Activated T-helper 1 cell treated with anti-CD3 and anti-CD28 coated beads, Interleukin-12 subunit alpha, Interleukin-12 subunit beta, Interleukin-2, Interleukin-4 antibody, amounts not matched to agents 30 ng/mL and 10 ng/mL and 1 ng/mL, durations not matched to agents 14 hours and 24 hours and 36 hours (primary cell): ENCODE measurements around the gene SWT1. TPM values are rescaled to one million over a fixed set of nuclear protein-coding genes. Genes with fewer than 3 reads are reported as not detected.
"Not testable (repeated sequence)": the region's sequence is repeated elsewhere in the genome, so short reads cannot be mapped to it uniquely, and the experiment has no call there.

Experiments
- DNase-seq: peaks from one replicate; pipeline ENCODE4 v3.0.0; 2021; ENCODE audit warnings: low spot score
- H3K27ac Mint-ChIP-seq: one replicate; pipeline ENCODE4 v1.8.0; 2021; ENCODE audit warnings: mild to moderate bottlenecking, mixed read lengths
- H3K27me3 Mint-ChIP-seq: one replicate; pipeline ENCODE4 v1.8.0; 2022; ENCODE audit warnings: mild to moderate bottlenecking, moderate library complexity, mixed read lengths; ENCODE audit not compliant: insufficient read depth
- H3K36me3 Mint-ChIP-seq: one replicate; pipeline ENCODE4 v1.8.0; 2021; ENCODE audit warnings: low read depth, mixed read lengths
- H3K4me1 Mint-ChIP-seq: one replicate; pipeline ENCODE4 v1.8.0; 2021; ENCODE audit warnings: low read depth, mixed read lengths
- H3K4me3 Mint-ChIP-seq: one replicate; pipeline ENCODE4 v1.8.0; 2021; ENCODE audit warnings: mild to moderate bottlenecking, moderate library complexity, mixed read lengths
- H3K9me3 Mint-ChIP-seq: one replicate; pipeline ENCODE4 v1.8.0; 2021; ENCODE audit warnings: mixed read lengths
- intact Hi-C: fragments of 100-400 bp; cut with micrococcal nuclease; formaldehyde crosslinking; loops from one replicate; pipeline ENCODE4 v1.15.1; 2024
- total RNA-seq: library from RNA; stranded (reverse); gene quantifications from 2 replicates; pipeline ENCODE4 v1.2.3, GENCODE V29; 2022

The SWT1 gene
- total RNA-seq, 1 donor from 2014 or later = 2.3 TPM

DNA sequence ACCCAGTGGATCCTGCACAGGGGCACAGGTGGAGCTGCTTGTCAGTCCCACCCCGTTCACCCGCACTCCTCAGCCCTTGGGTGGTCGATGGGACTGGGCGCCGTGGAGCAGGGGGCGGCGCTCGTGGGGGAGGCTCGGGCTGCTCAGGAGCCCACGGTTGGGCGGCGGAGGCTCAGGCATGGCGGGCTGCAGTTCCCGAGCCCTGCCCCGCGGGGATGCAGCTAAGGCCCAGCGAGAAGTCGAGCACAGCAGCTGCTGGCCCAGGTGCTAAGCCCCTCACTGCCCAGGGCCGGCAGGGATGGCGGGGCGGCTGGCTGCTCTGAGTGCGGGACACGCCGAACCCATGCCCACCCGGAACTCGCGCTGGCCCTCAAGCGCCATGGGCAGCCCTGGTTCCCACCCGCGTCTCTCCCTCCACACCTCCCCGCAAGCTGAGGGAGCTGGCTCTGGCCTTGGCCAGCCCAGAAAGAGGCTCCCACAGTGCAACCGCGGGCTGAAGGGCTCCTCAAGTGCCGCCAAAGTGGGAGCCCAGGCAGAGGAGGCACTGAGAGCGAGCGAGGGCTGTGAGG is 164.8 kb downstream of the SWT1 start:
- H3K27me3 Mint-ChIP-seq, H3K4me3 Mint-ChIP-seq, H3K27ac Mint-ChIP-seq, intact Hi-C loops, DNase-seq: not testable (repeated sequence)
- H3K9me3 Mint-ChIP-seq = peaks cover 16% of the 10 kb centered on the region
- H3K36me3 Mint-ChIP-seq = peaks cover 19% of the 10 kb centered on the region
- H3K4me1 Mint-ChIP-seq = peaks cover 31% of the 10 kb centered on the region

DNA sequence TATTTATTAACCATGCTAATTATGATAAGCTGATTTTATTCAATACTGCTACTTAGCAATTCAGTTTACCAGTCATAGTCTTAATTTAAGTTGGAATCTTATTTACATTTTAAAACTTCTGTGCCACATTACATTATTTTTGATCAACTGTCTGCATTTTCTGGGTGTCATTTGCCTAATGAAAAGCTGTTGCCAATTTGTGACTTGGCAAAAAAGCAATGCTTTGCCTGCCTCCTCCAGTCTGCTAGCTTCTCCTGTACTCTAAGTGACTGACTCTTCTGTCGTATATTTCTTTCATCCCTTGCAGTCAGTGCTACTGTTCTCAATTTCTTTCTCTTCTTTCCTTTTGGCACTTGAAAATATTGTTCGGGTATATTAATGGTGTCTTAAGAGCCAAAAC is 165.7 kb downstream of the SWT1 start:
- intact Hi-C loops = no loop called here
- peaks cover 29% of the 10 kb centered on the region for H3K4me1 Mint-ChIP-seq
- H3K36me3 Mint-ChIP-seq = peaks cover 19% of the 10 kb centered on the region
- peaks cover 16% of the 10 kb centered on the region for H3K9me3 Mint-ChIP-seq
- H3K4me3 Mint-ChIP-seq = no peak overlapping the region
- H3K27ac Mint-ChIP-seq = no peak overlapping the region
- DNase-seq = no peak
- no peaks in the 10 kb centered on the region for H3K27me3 Mint-ChIP-seq

DNA sequence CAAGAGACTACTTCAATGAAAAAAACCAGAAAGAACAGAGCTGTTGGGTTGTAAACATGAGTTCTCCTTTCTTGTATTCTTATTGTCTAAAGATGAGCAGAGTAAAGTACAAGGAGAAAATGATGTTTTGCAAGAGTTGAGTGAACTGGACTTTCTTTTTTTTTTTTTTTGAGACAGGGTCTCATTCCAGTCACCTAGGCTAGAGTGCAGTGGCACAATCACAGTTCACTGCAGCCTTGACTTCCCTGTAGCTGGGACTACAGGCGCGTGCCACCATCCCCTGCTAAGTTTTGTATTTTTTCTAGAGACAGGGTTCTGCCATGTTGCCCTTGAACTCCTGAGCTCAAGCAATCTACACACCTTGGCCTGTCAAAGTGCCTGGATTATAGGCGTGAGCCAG is 167.2 kb downstream of the SWT1 start:
- DNase-seq = no peak
- Mint-ChIP-seq H3K4me3 (no peak overlapping the region), H3K9me3 (peaks cover 22% of the 10 kb centered on the region), H3K27me3 (no peaks in the 10 kb centered on the region), H3K27ac (no peak overlapping the region), H3K4me1 (peaks cover 16% of the 10 kb centered on the region), H3K36me3 (peaks cover 25% of the 10 kb centered on the region)
- intact Hi-C loops = no loop called here

DNA sequence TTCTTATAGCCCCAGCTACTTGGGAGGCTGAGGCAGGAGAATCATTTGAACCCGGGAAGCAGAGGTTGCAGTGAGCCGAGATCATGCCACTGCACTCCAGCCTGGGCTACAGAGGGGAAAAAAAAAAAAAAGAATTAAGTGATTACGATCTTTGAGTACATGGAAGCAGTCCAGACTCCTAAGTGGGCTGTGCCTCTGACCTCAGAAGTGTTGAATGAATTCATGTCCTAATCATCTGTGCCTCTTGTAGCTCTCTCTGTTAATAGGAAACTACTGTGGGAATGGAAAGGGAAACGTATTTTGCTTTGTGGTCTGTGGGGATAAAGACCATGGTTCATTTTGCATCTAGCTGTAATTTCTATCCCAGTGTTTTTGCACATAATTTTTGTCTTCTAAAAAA is 168.4 kb downstream of the SWT1 start:
- intact Hi-C loops = no loop called here
- H3K36me3 Mint-ChIP-seq = peaks cover 17% of the 10 kb centered on the region
- H3K27ac Mint-ChIP-seq = no peak overlapping the region
- H3K9me3 Mint-ChIP-seq = peaks cover 19% of the 10 kb centered on the region
- no peak overlapping the region for H3K4me3 Mint-ChIP-seq
- no peak for DNase-seq
- no peaks in the 10 kb centered on the region for H3K27me3 Mint-ChIP-seq
- peaks cover 8% of the 10 kb centered on the region for H3K4me1 Mint-ChIP-seq

DNA sequence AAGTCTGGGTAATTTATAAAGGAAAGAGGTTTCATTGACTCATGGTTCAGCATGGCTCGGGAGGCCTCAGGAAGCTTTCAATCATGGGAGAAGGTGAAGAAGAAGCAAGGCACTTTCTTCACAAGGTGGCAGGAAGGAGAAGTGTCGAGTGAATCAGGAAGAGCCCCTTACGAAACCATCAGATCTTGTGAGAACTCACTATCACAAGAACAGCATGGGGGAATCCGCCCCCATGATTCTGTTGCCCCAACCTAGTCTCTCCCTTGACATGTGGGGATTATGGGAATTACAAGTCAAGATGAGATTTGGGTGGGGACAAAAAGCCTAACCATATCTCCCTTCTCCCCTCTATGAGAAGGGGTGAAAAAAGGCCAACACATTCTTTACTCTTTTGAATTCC is 171.3 kb downstream of the SWT1 start:
- H3K27ac Mint-ChIP-seq = no peak overlapping the region
- H3K4me3 Mint-ChIP-seq = no peak overlapping the region
- no peak for DNase-seq
- peaks cover 7% of the 10 kb centered on the region for H3K4me1 Mint-ChIP-seq
- no peaks in the 10 kb centered on the region for H3K27me3 Mint-ChIP-seq
- intact Hi-C loops = no loop called here
- H3K36me3 Mint-ChIP-seq = peaks cover 9% of the 10 kb centered on the region
- H3K9me3 Mint-ChIP-seq = peaks cover 6% of the 10 kb centered on the region

DNA sequence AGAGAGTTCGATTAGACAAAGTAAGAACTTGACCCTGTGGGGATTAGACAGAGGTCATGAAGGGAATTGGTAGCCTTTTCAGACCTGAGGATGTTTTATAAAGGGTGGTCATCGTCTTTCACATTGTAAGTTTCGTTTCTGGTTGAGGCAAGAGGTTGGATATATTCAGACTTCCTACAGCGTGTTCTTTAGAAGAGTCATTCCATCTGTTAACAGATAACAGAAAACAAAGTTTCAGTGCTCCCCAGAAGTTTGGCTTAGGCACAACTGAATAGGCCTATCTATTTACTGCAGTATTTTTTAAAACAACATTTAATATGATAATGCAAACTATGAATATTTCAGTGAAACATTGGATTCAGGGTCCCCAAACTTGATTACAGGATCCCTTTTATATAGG is 177.2 kb downstream of the SWT1 start:
- no peaks in the 10 kb centered on the region for H3K27me3 Mint-ChIP-seq
- H3K36me3 Mint-ChIP-seq = peaks cover 5% of the 10 kb centered on the region
- no peak overlapping the region for H3K27ac Mint-ChIP-seq
- no peak overlapping the region for H3K4me3 Mint-ChIP-seq
- peaks cover 31% of the 10 kb centered on the region for H3K4me1 Mint-ChIP-seq
- no peak for DNase-seq
- intact Hi-C loops = no loop called here
- H3K9me3 Mint-ChIP-seq = no peaks in the 10 kb centered on the region

DNA sequence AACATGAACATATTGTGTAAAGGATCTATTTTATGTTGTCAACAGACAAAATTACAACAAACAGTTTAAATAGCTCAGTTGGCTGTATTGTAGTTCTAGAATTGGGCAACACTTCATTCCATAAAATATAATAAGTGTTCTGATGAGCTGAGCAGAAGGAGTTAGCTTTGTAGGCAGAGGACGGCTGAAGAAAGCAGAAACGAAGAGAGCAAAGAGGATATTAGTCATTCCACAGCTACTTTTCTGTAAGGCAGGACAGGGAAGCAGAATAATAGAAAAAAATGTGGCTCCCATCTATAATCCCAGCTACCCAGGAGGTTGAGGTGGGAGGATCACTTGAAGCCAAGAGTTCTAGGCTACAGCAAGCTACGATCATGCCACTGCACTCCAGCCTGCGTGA is 180.3 kb downstream of the SWT1 start:
- H3K36me3 Mint-ChIP-seq = peaks cover 12% of the 10 kb centered on the region
- H3K27me3 Mint-ChIP-seq = no peaks in the 10 kb centered on the region
- H3K4me1 Mint-ChIP-seq = peaks cover 50% of the 10 kb centered on the region
- DNase-seq = no peak
- no peak overlapping the region for H3K27ac Mint-ChIP-seq
- intact Hi-C loops = loop anchor here (5.0 kb wide), 1 partner anchor 85 kb away; no protein-coding TSS in a partner anchor
- peaks cover 5% of the 10 kb centered on the region for H3K9me3 Mint-ChIP-seq
- H3K4me3 Mint-ChIP-seq = no peak overlapping the region

DNA sequence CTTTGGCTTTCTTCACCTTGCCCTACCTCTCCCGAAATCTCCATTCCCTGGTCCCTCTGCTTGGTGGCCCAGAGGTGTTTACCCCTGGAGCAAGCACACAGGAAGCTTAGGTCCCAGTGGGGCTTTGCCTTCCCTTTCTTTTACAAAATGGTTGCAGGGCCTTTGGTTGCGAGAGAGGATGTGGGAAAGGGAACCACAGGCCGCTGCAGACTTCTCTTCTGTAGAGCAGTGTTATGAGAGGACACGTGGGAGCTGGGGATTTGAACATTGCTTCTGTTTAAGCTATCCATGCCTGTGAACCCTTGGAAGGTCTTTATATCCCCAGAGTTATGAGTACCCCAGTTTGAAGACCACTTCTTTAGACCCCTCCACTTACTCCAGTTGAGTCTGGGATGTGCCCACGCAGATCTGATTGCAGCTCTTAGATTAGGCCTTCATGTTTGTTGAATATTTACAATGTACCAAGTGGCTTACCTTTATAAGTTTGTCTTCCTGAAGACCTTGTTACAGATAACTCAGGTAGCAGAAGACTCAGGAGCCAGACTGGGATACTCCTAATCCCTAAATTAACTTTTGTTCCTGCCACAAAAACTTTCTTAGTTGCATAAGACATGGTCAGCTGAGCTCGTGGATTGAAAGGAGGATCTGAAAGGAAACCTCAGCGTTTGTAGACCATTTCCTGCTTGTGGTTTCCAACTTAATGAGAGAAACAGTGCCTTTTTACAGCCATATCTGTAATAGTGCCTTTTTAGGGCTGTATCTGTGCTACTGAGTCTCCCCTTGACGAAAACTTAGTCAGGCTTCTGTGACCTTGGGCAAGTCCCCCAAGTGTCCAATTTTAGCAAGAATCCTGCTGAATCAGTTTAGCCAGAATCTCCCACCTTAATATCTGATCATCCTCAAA is 182.0 kb downstream of the SWT1 start:
- Mint-ChIP-seq H3K4me3 (peak overlapping the region; percentile 13), H3K9me3 (peaks cover 5% of the 10 kb centered on the region), H3K36me3 (peaks cover 12% of the 10 kb centered on the region), H3K27me3 (no peaks in the 10 kb centered on the region), H3K27ac (peak overlapping the region; percentile 78), H3K4me1 (peaks cover 43% of the 10 kb centered on the region)
- intact Hi-C loops = loop anchor here (1.0 to 5.0 kb wide), 5 partner anchors 22 to 298 kb away; partner anchors contain the start of gene IVNS1ABP
- DNase-seq = peak; percentile 63

DNA sequence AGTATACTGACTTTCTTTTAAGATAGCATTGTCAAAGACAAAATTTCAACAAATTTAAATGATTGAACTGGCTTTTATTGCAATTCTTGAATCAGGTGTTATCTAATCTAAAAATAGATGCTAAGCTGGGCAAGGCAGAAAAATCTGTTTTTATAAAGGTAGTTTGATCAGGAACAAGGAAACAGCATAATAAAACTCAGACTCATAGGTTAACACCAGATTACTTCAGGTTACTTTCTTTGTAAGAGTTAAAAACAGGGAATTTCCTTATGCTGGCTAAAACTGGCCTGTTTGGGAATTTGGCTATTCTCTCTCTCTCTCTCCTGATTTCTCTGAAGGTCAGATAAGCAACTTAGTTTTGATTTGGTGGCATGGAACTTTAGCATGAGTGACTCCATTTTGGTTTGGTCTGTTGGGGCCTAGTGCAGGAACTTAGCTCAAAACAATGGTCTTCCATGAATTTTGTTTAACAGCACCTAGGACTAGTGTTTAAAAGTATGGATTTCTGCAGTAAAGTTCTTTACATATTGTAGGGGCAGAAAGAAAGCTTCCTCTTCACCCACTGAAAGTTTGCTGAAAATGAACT is 184.3 kb downstream of the SWT1 start:
- peaks cover 59% of the 10 kb centered on the region for H3K4me1 Mint-ChIP-seq

More for the DNA sequence above, 184.3 kb downstream of the SWT1 start:
- no peak for DNase-seq
- intact Hi-C loops = no loop called here
- Mint-ChIP-seq H3K36me3 (peaks cover 10% of the 10 kb centered on the region), H3K27me3 (no peaks in the 10 kb centered on the region), H3K9me3 (peaks cover 5% of the 10 kb centered on the region), H3K27ac (no peak overlapping the region), H3K4me3 (no peak overlapping the region)

Other genes with a start within 250 kb of the SWT1 start
- gene NIBAN1, start 182.7 kb upstream of the SWT1 start, total RNA-seq = 17.3 and 19.0 TPM in 2 replicates
- 24.1 and 24.4 TPM in 2 replicates for gene RNF2, start 111.6 kb upstream of the SWT1 start, total RNA-seq
- 16.7 and 21.9 TPM in 2 replicates for gene TRMT1L, start 214 bp upstream of the SWT1 start, total RNA-seq
- 207 and 225 TPM in 2 replicates for gene IVNS1ABP, start 160.1 kb downstream of the SWT1 start, total RNA-seq